Neuronal stem cell (in vitro differentiated cells): ENCODE data around the gene UPF2.

Experiments
- DNase-seq: peaks from one replicate; pipeline ENCODE4 v3.0.0-alpha.2; 2013; ENCODE audit warnings: low spot score
- H2AFZ ChIP-seq: one replicate; pipeline ENCODE4 v1.6.1; 2013; ENCODE audit warnings: mild to moderate bottlenecking, low read length, inconsistent platforms
- H2AK5ac ChIP-seq: 2 replicates; pipeline ENCODE4 v1.6.1; 2013; ENCODE audit warnings: low read depth, mild to moderate bottlenecking, inconsistent platforms, low read length, moderate library complexity, mixed read lengths
- H2BK120ac ChIP-seq: 2 replicates; pipeline ENCODE4 v1.6.1; 2013; ENCODE audit warnings: low read depth, mild to moderate bottlenecking, inconsistent platforms, low read length, moderate library complexity, mixed read lengths
- H2BK12ac ChIP-seq: one replicate; pipeline ENCODE4 v1.6.1; 2013; ENCODE audit warnings: low read length, inconsistent platforms
- H2BK15ac ChIP-seq: 2 replicates; pipeline ENCODE4 v1.6.1; 2013; ENCODE audit warnings: mild to moderate bottlenecking, low read length, inconsistent platforms, mixed read lengths
- H2BK5ac ChIP-seq: one replicate; pipeline ENCODE4 v1.6.1; 2013; ENCODE audit warnings: inconsistent platforms, mild to moderate bottlenecking, low read length, moderate library complexity
- H3K14ac ChIP-seq: one replicate; pipeline ENCODE4 v1.6.1; 2013; ENCODE audit warnings: low read length, inconsistent platforms
- H3K18ac ChIP-seq: 2 replicates; pipeline ENCODE4 v1.6.1; 2013; ENCODE audit warnings: low read length, inconsistent platforms
- H3K23ac ChIP-seq: 2 replicates; pipeline ENCODE4 v1.6.1; 2013; ENCODE audit warnings: low read depth, mild to moderate bottlenecking, mixed read lengths, low read length, inconsistent platforms; ENCODE audit not compliant: poor library complexity
- H3K27ac ChIP-seq: replicated peaks from 3 replicates; pipeline ENCODE4 v1.5.1; 2013; ENCODE audit warnings: low read length, inconsistent platforms
- H3K27me3 ChIP-seq, 3 experiments: 2 replicates each; pipeline ENCODE4 v1.6.1; 2013; ENCODE audit warnings: low read length in 3 of 3, mild to moderate bottlenecking in 2 of 3, inconsistent platforms in 1 of 3, low read depth in 1 of 3, mixed read lengths in 1 of 3, moderate library complexity in 1 of 3; ENCODE audit not compliant: control insufficient read depth in 3 of 3, insufficient read depth in 3 of 3
- H3K36me3 ChIP-seq, 2 donors: replicated peaks in 1 of 2; 2 replicates each; pipeline ENCODE4 v1.6.1; 2013; ENCODE audit warnings: low read length in 2 of 2; ENCODE audit not compliant: control insufficient read depth in 2 of 2, insufficient read depth in 2 of 2
- H3K4ac ChIP-seq: 2 replicates; pipeline ENCODE4 v1.6.1; 2013; ENCODE audit warnings: inconsistent platforms, mild to moderate bottlenecking, low read length, moderate library complexity
- H3K4me1 ChIP-seq, 2 donors: 1 replicate in 1 of 2; 2 replicates in 1 of 2; pipeline ENCODE4 v1.6.1; 2013; ENCODE audit warnings: low read length in 2 of 2, low read depth in 1 of 2; ENCODE audit not compliant: control insufficient read depth in 2 of 2, insufficient read depth in 1 of 2
- H3K4me2 ChIP-seq: one replicate; pipeline ENCODE4 v1.6.1; 2013; ENCODE audit warnings: mild to moderate bottlenecking, low read length, inconsistent platforms; ENCODE audit not compliant: insufficient read depth, poor library complexity, severe bottlenecking
- H3K4me3 ChIP-seq, 2 donors: 2 replicates each; pipeline ENCODE4 v1.5.1; 2013; ENCODE audit warnings: low read length in 2 of 2, mild to moderate bottlenecking in 2 of 2, inconsistent platforms in 1 of 2, moderate library complexity in 1 of 2
- H3K79me1 ChIP-seq: one replicate; pipeline ENCODE4 v1.6.1; 2013; ENCODE audit warnings: low read depth, mild to moderate bottlenecking, inconsistent platforms, low read length, moderate library complexity
- H3K9ac ChIP-seq: one replicate; pipeline ENCODE4 v1.6.1; 2013; ENCODE audit warnings: mild to moderate bottlenecking, low read depth, low read length, inconsistent platforms; ENCODE audit not compliant: poor library complexity
- H3K9me3 ChIP-seq, 2 donors: replicated peaks in 1 of 2; 2 replicates each; pipeline versions ENCODE3 to v1.6.1; 2013; ENCODE audit warnings: low read length in 2 of 2, mild to moderate bottlenecking in 2 of 2, inconsistent platforms in 1 of 2, low read depth in 1 of 2, mixed read lengths in 1 of 2, moderate library complexity in 1 of 2; ENCODE audit not compliant: control insufficient read depth in 2 of 2, insufficient read depth in 1 of 2
- H4K8ac ChIP-seq: one replicate; pipeline ENCODE4 v1.6.1; 2013; ENCODE audit warnings: low read depth, mild to moderate bottlenecking, inconsistent platforms, low read length, moderate library complexity
- H4K91ac ChIP-seq: one replicate; pipeline ENCODE4 v1.6.1; 2013; ENCODE audit warnings: low read length, low read depth, mild to moderate bottlenecking, inconsistent platforms; ENCODE audit not compliant: poor library complexity
- WGBS, 2 donors: extraction: QIAGEN DNeasy Blood & Tissue Kit; methylation state at CpG; one replicate each; pipeline ENCODE4 v1.1.7; 2013; ENCODE audit warnings: missing lambda C conversion rate in 2 of 2, mixed read lengths in 1 of 2; ENCODE audit not compliant: insufficient read length in 2 of 2, insufficient replicate concordance in 1 of 2; ENCODE audit errors: extremely low coverage in 2 of 2; 5-methylcytosine and 5-hydroxymethylcytosine counted together

UPF2 gene

DNA sequence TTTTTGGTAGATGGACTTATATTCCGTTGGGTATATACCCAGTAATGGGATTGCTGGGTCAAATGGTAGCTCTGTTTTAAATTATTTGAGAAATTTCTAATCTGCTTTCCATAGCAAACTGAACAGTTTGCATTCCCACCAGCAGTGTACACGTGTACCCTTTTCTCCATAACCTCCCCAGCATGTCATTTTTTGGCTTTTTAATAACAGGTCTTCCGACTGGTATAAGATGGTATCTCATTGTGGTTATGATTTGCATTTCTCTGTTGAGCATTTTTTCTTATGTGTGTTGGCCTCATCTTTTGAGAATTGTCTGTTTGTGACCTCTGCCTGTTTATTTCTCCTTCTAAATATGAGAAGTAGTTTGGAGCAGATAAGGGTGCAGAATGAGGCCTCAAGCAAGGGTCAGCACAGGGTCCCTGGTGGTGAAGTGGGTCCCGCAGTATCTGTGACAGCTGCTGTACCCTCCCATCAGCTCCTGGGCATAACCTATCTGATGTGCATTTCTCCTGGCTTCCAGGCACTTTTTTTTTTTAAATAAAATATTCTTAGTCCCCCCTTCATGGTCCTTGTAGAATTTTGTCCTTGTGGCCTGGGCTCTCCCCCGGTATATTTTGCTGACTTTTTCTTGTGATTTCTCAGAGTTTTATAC, 145.9 kb downstream of the UPF2 start:
- Histone ChIP-seq H3K27me3 (no peaks in the 10 kb centered on the region), H3K9ac (no peak overlapping the region), H2BK15ac (no peak overlapping the region), H3K18ac (no peak overlapping the region), H3K14ac (no peak overlapping the region), H2BK12ac (no peak overlapping the region), H3K23ac (no peak overlapping the region), H3K27ac (no peak overlapping the region), H3K4me2 (no peak overlapping the region), H2AFZ (no peak overlapping the region), H3K9me3 (peaks cover 0 to 1% of the 10 kb centered on the region in 2 donors), H3K4me1 (peaks cover 0 to 1% of the 10 kb centered on the region in 2 donors), H3K79me1 (peaks cover 3% of the 10 kb centered on the region), H3K4me3 (no peak overlapping the region), H4K8ac (no peak overlapping the region), H3K4ac (no peak overlapping the region), H4K91ac (no peak overlapping the region), H2BK120ac (no peak overlapping the region), H3K36me3 (no peaks in the 10 kb centered on the region), H2AK5ac (no peak overlapping the region), H2BK5ac (no peak overlapping the region)
- no CpG with 5 or more reads among the region's 5 CpGs for WGBS, 2 donors
- DNase-seq: no peak

DNA sequence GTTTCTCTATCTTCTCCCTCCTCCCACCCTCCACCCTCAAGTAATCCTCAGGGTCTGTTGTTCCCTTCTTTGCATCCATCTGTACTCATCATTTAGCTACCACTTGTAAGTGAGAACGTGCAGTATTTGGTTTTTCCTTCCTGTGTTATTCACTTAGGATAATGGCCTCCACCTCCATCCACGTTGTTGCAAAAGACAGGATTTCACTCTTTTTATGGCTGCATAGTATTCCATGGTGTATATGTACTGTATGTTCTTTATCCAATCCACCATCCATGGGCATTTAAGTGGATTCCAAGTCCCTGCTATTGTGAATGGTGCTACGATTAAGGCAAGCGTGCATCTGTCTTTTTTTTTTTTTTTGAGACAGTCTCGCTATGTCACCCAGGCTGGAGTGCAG, 147.0 kb downstream of the UPF2 start:
- H2BK12ac ChIP-seq: no peak overlapping the region
- H3K18ac ChIP-seq: no peak overlapping the region
- H3K27ac ChIP-seq: no peak overlapping the region
- no peaks in the 10 kb centered on the region for H3K36me3 ChIP-seq
- H3K4me1 ChIP-seq: peaks cover 0 to 1% of the 10 kb centered on the region in 2 donors
- H2BK120ac ChIP-seq: no peak overlapping the region
- no peak overlapping the region for H3K23ac ChIP-seq
- H2AK5ac ChIP-seq: no peak overlapping the region
- H3K79me1 ChIP-seq: peaks cover 3% of the 10 kb centered on the region
- H4K8ac ChIP-seq: no peak overlapping the region
- no peak overlapping the region for H3K4me3 ChIP-seq
- DNase-seq: no peak
- no peak overlapping the region for H3K9ac ChIP-seq
- no peak overlapping the region for H4K91ac ChIP-seq
- no CpG with 5 or more reads among the region's 5 CpGs for WGBS, 2 donors
- H2AFZ ChIP-seq: no peak overlapping the region
- H3K9me3 ChIP-seq: peaks cover 0 to 1% of the 10 kb centered on the region in 2 donors
- no peak overlapping the region for H3K4me2 ChIP-seq
- H3K4ac ChIP-seq: no peak overlapping the region
- no peaks in the 10 kb centered on the region for H3K27me3 ChIP-seq
- H3K14ac ChIP-seq: no peak overlapping the region
- H2BK15ac ChIP-seq: no peak overlapping the region
- H2BK5ac ChIP-seq: no peak overlapping the region

DNA sequence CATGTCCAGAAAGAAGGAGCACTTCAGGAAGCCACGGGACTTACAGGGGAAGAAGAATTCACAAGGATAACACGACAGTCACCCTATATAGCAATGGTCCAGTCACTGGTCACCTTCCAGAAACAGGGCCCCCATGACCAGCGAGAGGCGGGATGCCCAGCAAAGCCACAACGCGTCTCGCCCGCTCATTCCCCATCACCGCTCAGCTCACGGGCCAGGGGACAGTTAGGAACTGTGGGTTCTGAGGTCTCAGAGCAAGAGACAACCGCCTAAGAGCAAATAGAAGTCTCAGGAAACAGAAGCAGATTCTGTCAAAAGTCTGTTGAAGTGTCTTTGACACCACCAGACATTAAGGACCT, 147.5 kb downstream of the UPF2 start:
- Histone ChIP-seq H2BK5ac (no peak overlapping the region), H4K8ac (no peak overlapping the region), H2AFZ (no peak overlapping the region), H3K36me3 (no peaks in the 10 kb centered on the region), H2BK12ac (peak overlapping the region; percentile 94), H3K23ac (no peak overlapping the region), H3K9me3 (peaks cover 0 to under 1% of the 10 kb centered on the region in 2 donors), H3K4me2 (no peak overlapping the region), H3K4ac (no peak overlapping the region), H3K79me1 (peaks cover 3% of the 10 kb centered on the region), H3K27ac (no peak overlapping the region), H3K4me3 (no peak overlapping the region), H4K91ac (no peak overlapping the region), H3K14ac (no peak overlapping the region), H2BK120ac (no peak overlapping the region), H2BK15ac (no peak overlapping the region), H3K18ac (no peak overlapping the region), H3K4me1 (peaks cover 0 to 1% of the 10 kb centered on the region in 2 donors), H2AK5ac (peak overlapping the region; percentile 70), H3K9ac (no peak overlapping the region), H3K27me3 (no peaks in the 10 kb centered on the region)
- no peak for DNase-seq
- WGBS, 2 donors: no CpG with 5 or more reads among the region's 11 CpGs

DNA sequence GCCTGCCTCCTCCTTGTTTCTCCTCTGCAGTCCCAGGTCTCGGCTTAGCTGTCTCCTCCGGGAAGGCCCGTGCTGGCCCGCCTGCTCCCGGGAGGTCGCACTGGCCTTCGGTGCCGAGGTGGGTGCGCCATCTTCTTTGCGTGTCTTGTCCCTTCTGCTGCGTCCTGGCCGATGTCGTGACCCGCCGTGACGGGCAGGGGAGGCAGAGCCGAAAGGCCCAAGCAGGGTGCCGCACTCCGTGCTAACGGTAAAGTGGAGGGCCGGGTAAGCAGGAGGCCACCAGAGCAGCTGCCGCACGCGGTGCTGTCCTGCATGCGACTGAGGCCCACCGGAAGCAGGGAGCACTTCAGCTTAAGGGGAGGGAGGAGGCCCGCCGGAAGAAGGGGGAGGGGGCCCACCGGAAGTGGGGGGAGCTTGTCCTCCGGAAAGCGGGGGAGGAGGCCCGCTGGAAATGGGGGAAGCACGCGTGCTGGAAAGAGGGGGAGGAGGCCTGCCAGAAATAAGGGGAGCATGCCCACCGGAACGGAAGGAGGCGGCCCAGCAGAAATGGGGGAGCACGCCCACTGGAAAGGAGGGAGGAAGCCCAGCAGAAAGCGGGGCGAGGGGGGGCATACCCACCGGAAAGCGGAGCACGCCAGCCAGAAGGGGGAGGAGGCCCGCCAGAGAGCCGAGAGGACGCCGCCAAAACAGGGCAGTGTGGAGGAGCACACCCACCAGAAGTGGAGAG, 148.1 kb downstream of the UPF2 start:
- peak overlapping the region; percentile 45 for H2BK15ac ChIP-seq
- peaks cover 0 to 1% of the 10 kb centered on the region in 2 donors for H3K4me1 ChIP-seq
- H3K14ac ChIP-seq: no peak overlapping the region
- peak overlapping the region; percentile 82 for H4K8ac ChIP-seq
- H3K23ac ChIP-seq: peak overlapping the region; percentile 55
- no peak overlapping the region for H3K27ac ChIP-seq
- H2AK5ac ChIP-seq: peak overlapping the region; percentile 70
- no peak overlapping the region for H3K4me2 ChIP-seq
- no peak overlapping the region for H3K9ac ChIP-seq
- H3K36me3 ChIP-seq: no peaks in the 10 kb centered on the region
- H3K4me3 ChIP-seq: no peak overlapping the region
- H3K4ac ChIP-seq: no peak overlapping the region
- no peak overlapping the region for H2AFZ ChIP-seq
- no peaks in the 10 kb centered on the region for H3K9me3 ChIP-seq
- no CpG with 5 or more reads among the region's 47 CpGs for WGBS, 2 donors
- no peaks in the 10 kb centered on the region for H3K27me3 ChIP-seq
- no peak overlapping the region for H2BK120ac ChIP-seq
- no peak overlapping the region for H4K91ac ChIP-seq
- no peak for DNase-seq
- H3K79me1 ChIP-seq: peaks cover 3% of the 10 kb centered on the region
- peak overlapping the region; percentile 94 for H2BK12ac ChIP-seq
- peak overlapping the region; percentile 81 for H3K18ac ChIP-seq
- H2BK5ac ChIP-seq: no peak overlapping the region
